RCC 7860 (cell line): ENCODE data around the gene ASTN2.
A peak's percentile ranks its signal among the peaks of the same experiment; 100 is the strongest.
"Not testable (repeated sequence)": the region's sequence is repeated elsewhere in the genome, so short reads cannot be mapped to it uniquely, and the experiment has no call there.

ENCODE experiments used
- DNase-seq: peaks from one replicate; pipeline ENCODE4 v3.0.0-alpha.2; 2015; ENCODE audit warnings: low spot score
- FAIRE-seq: peaks from 2 replicates; lab custom pipeline; 2012; peaks lifted over from hg19 to GRCh38; lab: Jason Lieb, UNC

The ASTN2 gene

DNA sequence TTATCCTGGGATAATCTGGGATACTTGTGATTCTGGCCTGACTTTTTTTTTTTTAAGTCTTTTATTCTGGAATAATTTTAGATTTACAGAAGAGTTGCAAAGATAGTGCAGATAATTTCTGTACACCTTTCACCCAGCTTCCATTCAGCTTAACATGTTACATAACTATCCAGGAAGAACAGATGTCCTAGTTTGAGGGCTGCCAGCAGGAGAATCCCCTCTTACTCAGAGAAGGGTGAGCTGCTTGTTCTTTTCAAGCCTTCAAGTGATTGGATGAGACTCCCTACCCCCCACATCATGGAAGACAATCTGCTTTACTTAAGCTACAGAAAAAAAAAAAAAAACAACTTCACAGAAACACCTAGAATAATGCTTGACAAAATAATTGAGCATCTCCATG is 473.6 kb downstream of the ASTN2 start:
- DNase-seq: no peak
- no peak for FAIRE-seq

DNA sequence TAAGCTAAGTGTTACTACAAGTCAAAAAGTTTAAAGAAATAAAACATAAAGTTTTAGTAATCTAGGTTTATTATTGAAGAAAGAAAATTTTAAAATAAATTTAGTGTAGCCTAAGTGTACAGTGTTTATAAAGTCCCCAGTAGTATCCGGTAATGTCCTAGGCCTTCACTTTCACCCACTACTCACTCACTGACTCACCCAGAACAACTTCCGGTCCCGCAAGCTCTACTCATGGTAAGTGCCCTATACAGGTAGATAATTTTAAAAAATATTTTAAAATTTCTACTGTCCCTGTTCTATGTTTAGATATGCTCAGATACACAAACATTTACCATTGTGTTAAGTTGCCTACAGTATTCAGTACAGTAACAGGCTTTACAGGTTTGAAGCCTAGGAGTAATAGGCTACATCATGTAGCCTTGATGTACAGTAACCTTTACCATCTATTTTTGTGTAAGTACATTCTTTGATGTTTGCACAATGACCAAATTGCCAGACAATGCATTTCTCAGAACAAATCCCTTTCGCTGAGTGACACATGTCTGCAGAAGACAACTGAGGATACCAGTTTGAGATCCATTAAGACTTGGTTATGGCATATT is 474.1 kb downstream of the ASTN2 start:
- FAIRE-seq (peak; percentile 40), DNase-seq (no peak)

GRCh38 chr9:116939614-116940013 is 475.2 kb downstream of the ASTN2 start:
- peak; percentile 60 for DNase-seq
- FAIRE-seq: no peak

DNA sequence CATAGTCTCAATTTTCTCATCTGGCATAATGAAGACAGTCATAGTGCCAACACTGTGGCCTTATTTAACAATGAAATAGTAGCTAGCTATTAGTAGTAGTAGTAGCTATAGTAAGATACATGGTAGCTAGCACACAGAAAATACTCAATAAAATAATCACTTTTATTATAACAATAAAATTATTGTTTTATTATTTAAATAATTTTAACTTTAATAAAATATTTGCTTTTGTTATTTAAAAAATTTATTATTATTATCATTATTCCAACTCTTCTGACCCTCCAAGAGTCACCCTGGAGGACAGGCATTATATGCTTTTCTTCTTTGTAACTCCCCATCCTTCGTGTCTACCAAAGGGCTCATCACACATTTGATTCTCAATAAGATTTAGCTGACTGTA is 475.7 kb downstream of the ASTN2 start:
- peak; percentile 33 for FAIRE-seq
- no peak for DNase-seq

GRCh38 chr9:116937361-116937760 is 477.5 kb downstream of the ASTN2 start:
- no peak for FAIRE-seq
- no peak for DNase-seq

DNA sequence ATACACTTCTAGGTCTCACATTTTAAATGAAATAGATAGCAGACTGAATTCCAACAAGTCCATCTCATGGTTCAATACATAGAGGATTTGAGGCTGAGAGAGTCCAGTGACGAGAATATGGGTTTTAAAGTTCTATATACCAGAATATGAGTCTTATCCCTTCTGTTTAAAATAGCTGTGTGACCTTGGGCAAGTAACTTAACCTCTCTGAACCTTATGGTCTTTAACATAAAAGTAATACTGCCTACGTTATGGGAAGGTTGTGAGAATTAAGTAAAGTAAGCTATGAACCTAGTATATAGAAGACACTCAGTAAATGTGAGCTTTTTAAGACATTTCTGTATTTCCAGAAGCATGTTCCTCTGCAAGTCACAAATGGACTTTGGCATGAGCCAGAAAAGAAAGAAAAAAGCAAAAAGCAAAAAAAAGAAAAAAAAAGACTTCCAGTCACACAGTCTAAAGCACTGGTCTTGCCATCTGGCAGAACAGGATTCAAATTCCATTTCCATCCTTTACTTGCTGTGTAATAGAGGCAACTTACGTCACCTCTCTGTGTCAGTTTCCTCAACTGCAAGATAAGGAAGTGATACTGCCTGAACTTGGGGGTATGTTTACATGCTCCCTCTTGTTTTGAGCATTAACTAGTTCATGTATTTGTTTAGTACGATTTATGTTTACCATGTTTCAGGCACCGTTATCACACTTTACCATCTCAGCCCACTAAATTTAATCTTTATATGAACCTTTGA is 479.5 kb downstream of the ASTN2 start:
- FAIRE-seq (no peak), DNase-seq (no peak)

DNA sequence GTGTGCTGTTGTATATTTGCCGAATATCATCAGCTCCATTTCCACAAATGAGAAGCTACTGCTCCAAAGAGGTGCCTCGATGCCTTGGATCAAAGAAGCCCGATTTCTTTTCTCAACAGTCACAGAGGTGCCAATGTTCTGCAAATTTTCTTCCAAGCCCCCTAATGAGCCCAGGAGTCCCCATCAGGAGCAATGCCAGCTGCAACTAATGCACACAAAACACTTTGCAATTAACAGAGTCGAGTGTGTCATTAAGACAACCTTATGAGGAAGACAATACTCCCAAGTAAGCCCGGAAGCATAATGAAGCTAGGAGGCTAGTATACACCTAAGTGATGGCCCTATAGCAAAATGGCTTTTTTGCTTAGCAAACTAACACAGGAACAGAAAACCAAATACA is 480.7 kb downstream of the ASTN2 start:
- DNase-seq (no peak), FAIRE-seq (no peak)

DNA sequence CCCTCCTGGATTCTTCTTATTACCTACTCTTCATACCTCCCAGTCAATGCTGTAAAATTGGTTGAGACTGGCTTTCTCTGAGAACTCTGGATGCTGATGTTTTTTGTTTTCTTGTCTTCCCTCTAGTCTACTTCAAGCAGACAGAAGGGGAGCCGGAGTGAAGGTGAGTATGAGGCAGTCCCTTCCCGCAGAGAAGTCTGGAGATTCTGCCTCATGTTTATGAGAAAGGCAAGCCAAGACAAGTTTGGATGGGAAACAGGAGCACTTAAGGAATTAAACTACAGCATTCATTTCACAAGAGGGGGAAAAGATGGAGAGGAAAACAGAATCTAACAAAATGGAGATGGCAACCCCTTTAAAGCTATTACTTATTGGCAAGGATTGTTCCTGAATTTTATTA is 481.6 kb downstream of the ASTN2 start:
- DNase-seq: no peak
- no peak for FAIRE-seq

DNA sequence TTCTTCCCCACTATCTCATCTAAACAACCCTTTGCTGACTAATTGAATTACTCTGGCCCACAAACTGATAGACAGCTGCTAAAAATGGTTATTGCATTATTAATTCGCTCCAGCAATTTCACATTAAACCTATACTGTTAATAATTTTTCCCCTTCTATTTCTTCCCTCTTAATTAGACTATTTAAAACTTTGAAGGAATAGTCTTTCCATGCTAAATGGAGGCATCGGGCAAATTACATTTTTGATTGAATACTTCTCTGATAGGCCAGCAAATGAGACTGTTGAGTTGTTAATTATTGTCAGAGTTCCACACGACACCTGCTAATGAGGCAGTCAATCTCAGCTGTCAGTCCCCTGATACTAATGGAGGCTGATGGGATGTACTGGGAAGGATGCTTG is 485.2 kb downstream of the ASTN2 start:
- FAIRE-seq: no peak
- DNase-seq: no peak

- FAIRE-seq: no peak
- DNase-seq: no peak
Measured at GRCh38 chr9:116928884-116929283, 486.0 kb downstream of the ASTN2 start.

DNA sequence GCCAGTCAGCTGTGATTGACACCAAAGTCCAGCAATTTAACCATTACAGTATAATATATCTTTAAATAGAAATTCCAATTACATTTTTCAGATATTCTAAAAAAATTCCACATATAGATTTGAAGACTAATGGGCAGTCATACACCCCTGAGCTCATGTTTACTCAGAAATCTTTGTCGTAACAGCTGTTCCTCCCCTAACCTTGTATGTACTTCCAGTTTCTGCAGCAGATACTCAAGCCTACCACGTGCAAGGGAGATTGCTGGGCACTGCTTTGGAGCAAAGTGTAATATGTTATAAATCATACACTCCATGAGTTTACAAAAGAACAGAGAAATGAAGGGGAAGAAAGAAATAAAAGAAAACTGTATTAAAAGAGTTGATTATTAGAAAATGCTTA is 486.6 kb downstream of the ASTN2 start:
- FAIRE-seq (no peak), DNase-seq (no peak)

GRCh38 chr9:116927726-116928125 is 487.1 kb downstream of the ASTN2 start:
- FAIRE-seq (no peak), DNase-seq (no peak)

DNA sequence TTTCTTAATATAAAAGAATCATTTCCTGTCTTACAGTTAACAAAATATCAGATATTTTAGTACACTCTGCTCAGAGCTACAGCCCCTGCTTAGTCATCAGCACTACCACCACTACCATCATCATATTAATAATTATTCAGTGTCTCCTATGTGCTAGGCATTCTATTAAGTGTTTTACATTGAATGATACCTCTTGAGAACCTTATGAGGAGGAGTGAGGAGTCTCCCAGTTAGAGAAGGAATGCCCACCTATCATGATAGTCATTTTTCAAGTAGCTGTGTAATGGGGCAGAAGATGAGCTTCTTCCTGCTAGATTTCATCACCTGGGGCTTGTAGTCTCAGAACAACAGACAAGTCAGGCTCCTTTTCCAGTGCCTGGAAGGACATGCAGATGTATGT is 489.7 kb downstream of the ASTN2 start:
- FAIRE-seq (peak; percentile 74), DNase-seq (peak; percentile 38)

- DNase-seq (peak; percentile 65), FAIRE-seq (no peak)
Measured at GRCh38 chr9:116924462-116925110, 490.3 kb downstream of the ASTN2 start.

DNA sequence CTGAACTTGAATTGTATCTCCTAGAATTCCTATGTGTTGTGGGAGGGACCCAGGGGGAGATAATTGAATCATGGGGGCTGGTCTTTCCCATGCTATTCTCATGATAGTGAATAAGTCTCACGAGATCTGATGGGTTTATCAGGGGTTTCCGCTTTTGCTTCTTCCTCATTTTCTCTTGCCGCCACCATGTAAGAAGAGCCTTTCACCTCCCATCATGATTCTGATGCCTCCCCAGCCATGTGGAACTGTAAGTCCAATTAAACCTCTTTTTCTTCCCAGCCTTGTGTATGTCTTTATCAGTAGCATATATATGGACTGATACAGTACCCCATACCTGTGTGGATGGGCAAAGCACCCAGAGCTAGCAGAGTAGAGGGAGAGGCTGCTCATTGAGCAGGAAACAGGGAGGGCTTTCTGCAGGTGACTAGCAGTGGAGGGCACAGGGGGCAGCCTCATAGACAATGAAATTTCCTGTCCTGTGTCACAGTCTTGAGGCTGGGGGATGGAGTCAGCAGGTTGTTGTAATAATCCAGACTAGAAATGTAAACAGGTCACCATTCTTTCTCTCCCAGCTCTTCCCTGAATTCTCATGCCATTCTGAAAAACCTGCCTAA is 496.9 kb downstream of the ASTN2 start:
- FAIRE-seq, DNase-seq: not testable (repeated sequence)

DNA sequence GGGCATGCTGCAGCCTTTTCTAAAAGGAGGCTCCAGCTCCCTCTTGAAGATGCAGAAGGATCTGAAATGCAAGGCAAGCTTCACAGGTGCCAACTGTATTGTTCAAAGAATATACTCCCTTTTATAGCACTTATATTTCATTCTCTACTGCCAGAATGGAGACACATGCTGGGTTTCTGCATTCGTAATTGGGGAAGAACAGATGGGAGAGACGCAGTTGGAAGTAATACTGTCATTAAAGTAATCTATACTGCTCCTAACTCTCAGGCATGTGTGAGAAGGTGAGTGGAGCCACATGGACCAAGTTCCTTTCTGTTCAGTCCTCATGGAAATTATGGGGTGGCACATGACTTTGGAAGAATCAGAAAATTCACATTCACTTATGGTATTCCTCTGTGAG is 501.3 kb downstream of the ASTN2 start:
- DNase-seq: no peak
- no peak for FAIRE-seq

- no peak for DNase-seq
- no peak for FAIRE-seq
Measured at GRCh38 chr9:116910201-116910600, 504.7 kb downstream of the ASTN2 start.

GRCh38 chr9:116907989-116908388 is 506.9 kb downstream of the ASTN2 start:
- DNase-seq: no peak
- FAIRE-seq: no peak

- FAIRE-seq: no peak
- no peak for DNase-seq
Measured at GRCh38 chr9:116905171-116905588, 509.7 kb downstream of the ASTN2 start.

DNA sequence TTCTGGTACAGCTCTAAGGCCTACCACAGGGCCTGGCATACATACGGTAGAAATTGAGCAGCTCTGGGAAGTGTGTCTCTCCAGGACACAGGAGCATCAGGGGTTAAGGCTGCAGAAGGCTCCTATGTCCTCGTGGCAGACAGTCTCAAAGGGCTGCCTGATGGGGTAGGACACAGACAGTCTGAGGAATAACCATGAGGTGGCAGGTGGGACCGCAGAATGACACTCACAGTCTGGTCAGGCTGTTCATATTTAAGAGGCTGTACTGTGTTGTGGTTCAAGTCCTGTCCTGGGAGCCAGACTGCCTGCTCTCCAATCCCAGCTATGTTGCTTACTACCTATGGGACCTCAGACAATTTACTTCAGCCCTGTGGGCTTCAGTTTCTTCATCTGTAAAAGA is 510.7 kb downstream of the ASTN2 start:
- no peak for DNase-seq
- no peak for FAIRE-seq

- DNase-seq (peak; percentile 71), FAIRE-seq (no peak)
Measured at GRCh38 chr9:116901260-116901659, 513.6 kb downstream of the ASTN2 start.

DNA sequence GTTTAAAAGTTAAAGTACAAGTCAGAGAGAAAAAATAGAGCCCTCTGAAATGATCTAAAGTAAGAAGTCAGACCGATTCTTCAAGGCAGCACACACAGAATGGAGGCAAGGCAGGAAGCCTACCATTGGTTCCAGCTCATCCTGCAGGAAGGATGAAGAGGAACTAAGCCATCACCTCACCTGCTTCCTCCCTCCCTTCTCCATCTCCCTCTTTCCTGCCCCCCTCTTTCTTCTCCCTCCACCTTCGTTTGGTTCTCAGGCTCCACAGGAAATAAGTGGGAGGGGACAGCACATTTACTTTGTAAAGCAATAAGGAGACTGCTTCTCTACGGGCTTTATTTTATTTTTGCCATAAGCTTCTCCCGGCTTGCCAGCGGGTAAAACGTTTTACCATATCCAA is 514.3 kb downstream of the ASTN2 start:
- FAIRE-seq (no peak), DNase-seq (no peak)
